ELR (cell line): ENCODE measurements around the gene GRK1.
"Not testable (repeated sequence)": the region's sequence is repeated elsewhere in the genome, so short reads cannot be mapped to it uniquely, and the experiment has no call there.

Experiments
- DNase-seq: peaks from one replicate; pipeline ENCODE4 v3.0.0-alpha.2; 2015; ENCODE audit warnings: low read depth

The GRK1 gene

GRCh38 chr13:113665597-113666328 is 1.3 kb upstream of the GRK1 start:
- no peak for DNase-seq

- DNase-seq, result no peak
Measured at GRCh38 chr13:113666329-113666670, 719 bp upstream of the GRK1 start.

- DNase-seq, result no peak
Measured at GRCh38 chr13:113667771-113668490, 912 bp downstream of the GRK1 start.

GRCh38 chr13:113668491-113668971 is 1.5 kb downstream of the GRK1 start:
- no peak for DNase-seq

GRCh38 chr13:113669231-113669754 is 2.3 kb downstream of the GRK1 start:
- DNase-seq, result no peak

- no peak for DNase-seq
Measured at GRCh38 chr13:113669755-113670341, 2.8 kb downstream of the GRK1 start.

- no peak for DNase-seq
Measured at GRCh38 chr13:113670541-113670940, 3.5 kb downstream of the GRK1 start.

- no peak for DNase-seq
Measured at GRCh38 chr13:113671066-113672001, 4.3 kb downstream of the GRK1 start.

- no peak for DNase-seq
Measured at GRCh38 chr13:113672002-113672651, 5.1 kb downstream of the GRK1 start.

- no peak for DNase-seq
Measured at GRCh38 chr13:113722921-113723320, 55.9 kb downstream of the GRK1 start.

- DNase-seq, result no peak
Measured at GRCh38 chr13:113723410-113724015, 56.5 kb downstream of the GRK1 start.

- DNase-seq, result no peak
Measured at GRCh38 chr13:113724016-113724758, 57.2 kb downstream of the GRK1 start.

- peak; percentile 56 for DNase-seq
Measured at GRCh38 chr13:113724780-113725315, 57.8 kb downstream of the GRK1 start.

- not testable (repeated sequence) for DNase-seq
Measured at GRCh38 chr13:113725329-113726105, 58.5 kb downstream of the GRK1 start.

GRCh38 chr13:113726106-113726821 is 59.2 kb downstream of the GRK1 start:
- DNase-seq, result not testable (repeated sequence)

GRCh38 chr13:113726961-113727411 is 60.0 kb downstream of the GRK1 start:
- peak; percentile 49 for DNase-seq

- no peak for DNase-seq
Measured at GRCh38 chr13:113728571-113729054, 61.6 kb downstream of the GRK1 start.
